WTC11 (cell line): ENCODE results near the gene USP22.

Experiments used
- CTCF ChIP-seq: fragments of 200-600 bp; IDR thresholded peaks from 2 replicates; pipeline ENCODE4 v1.8.0; 2022; ENCODE audit warnings: antibody characterized with exemption
- E2F4 ChIP-seq: sonication (generic); formaldehyde crosslinking; IDR thresholded peaks from 2 replicates; pipeline ENCODE4 v1.8.1; 2022; ENCODE audit warnings: low read depth, mild to moderate bottlenecking, moderate library complexity, missing genetic modification reagents, borderline replicate concordance
- JUN ChIP-seq: sonication (generic); formaldehyde crosslinking; IDR thresholded peaks from 2 replicates; pipeline ENCODE4 v1.8.0; 2023; ENCODE audit warnings: mild to moderate bottlenecking, missing genetic modification reagents
- RELA ChIP-seq: sonication (generic); formaldehyde crosslinking; IDR thresholded peaks from 2 replicates; pipeline ENCODE4 v1.8.1; 2022; ENCODE audit warnings: missing genetic modification reagents, mild to moderate bottlenecking, borderline replicate concordance
- SP1 ChIP-seq: sonication (generic); formaldehyde crosslinking; conservative IDR thresholded peaks from 2 replicates; pipeline ENCODE4 v1.8.1; 2022; ENCODE audit warnings: missing genetic modification reagents
- TF ChIP-seq, protein P1 (sequence below): sonication (generic); formaldehyde crosslinking; IDR thresholded peaks from 2 replicates; pipeline ENCODE4 v1.8.1; 2023; ENCODE audit warnings: mild to moderate bottlenecking, moderate library complexity, missing genetic modification reagents

DNA sequence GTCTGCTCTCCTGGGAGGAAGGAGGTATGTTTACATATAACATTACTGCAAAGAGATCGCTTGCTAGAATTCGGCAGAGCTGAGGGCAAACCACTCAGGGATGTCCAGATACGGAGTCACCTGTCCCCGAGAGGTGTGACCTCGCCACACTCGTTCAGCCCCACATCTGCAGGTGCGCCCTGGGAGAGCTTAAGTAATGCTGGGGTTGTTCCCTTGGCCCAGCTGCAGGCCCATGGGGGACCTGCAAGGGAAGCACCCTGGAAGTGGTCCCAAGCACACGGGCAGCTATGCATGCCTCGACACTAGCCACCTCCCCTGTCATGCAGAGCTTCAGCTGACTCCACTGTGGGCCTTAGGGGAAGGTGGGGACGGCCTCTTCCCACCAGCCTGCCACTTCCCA lies 22.2 kb downstream of the USP22 start:
- TF ChIP-seq JUN (CRISPR knock-in tag), result no peak
- no peak for TF ChIP-seq CTCF
- TF ChIP-seq SP1, result no peak
- TF ChIP-seq RELA, result no peak
- TF ChIP-seq, protein P1, sequence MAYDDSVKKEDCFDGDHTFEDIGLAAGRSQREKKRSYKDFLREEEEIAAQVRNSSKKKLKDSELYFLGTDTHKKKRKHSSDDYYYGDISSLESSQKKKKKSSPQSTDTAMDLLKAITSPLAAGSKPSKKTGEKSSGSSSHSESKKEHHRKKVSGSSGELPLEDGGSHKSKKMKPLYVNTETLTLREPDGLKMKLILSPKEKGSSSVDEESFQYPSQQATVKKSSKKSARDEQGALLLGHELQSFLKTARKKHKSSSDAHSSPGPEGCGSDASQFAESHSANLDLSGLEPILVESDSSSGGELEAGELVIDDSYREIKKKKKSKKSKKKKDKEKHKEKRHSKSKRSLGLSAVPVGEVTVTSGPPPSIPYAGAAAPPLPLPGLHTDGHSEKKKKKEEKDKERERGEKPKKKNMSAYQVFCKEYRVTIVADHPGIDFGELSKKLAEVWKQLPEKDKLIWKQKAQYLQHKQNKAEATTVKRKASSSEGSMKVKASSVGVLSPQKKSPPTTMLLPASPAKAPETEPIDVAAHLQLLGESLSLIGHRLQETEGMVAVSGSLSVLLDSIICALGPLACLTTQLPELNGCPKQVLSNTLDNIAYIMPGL, result no peak
- TF ChIP-seq E2F4 (CRISPR knock-in tag), result no peak
